ENCODE data around the gene HHATL.

DNA sequence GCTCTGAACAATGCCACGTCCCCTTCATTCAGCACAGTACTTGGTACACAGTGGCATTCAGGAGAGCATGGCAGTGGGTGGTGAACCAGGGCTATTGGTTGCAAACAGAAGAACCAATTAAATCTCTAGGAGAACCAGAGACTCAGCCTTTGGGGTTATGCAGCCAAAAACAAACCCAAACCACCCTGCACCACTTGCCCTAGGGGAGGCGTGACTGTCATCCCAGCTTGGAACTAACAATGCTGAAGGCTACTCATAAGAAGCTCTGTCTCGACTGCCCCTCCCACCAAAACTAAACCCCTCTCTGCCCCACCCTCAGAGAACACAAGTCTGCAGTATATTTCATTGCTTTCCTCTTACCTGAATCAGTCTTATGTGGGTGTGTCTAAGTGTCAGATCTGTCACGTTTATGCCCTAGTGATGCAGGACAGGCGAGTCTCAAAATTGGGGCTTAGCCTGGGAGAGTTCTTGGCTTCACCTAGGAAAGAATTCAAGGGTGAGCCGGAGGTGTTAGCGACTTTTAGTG lies 32.5 kb downstream of the HHATL start:
- TF ChIP-seq, protein P1, sequence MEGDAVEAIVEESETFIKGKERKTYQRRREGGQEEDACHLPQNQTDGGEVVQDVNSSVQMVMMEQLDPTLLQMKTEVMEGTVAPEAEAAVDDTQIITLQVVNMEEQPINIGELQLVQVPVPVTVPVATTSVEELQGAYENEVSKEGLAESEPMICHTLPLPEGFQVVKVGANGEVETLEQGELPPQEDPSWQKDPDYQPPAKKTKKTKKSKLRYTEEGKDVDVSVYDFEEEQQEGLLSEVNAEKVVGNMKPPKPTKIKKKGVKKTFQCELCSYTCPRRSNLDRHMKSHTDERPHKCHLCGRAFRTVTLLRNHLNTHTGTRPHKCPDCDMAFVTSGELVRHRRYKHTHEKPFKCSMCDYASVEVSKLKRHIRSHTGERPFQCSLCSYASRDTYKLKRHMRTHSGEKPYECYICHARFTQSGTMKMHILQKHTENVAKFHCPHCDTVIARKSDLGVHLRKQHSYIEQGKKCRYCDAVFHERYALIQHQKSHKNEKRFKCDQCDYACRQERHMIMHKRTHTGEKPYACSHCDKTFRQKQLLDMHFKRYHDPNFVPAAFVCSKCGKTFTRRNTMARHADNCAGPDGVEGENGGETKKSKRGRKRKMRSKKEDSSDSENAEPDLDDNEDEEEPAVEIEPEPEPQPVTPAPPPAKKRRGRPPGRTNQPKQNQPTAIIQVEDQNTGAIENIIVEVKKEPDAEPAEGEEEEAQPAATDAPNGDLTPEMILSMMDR (IDR thresholded peaks at IDR 0.05) = no peak
- TF ChIP-seq EP300 (IDR thresholded peaks at IDR 0.05) = no peak

All from ovary (tissue), 3 donors.